HepG2 (cell line): ENCODE results near the gene TEF. TPM values are rescaled to one million over a fixed set of nuclear protein-coding genes. Genes with fewer than 3 reads are reported as not detected.

ENCODE experiments used
- DPF2 ChIP-seq: sonication (generic); formaldehyde crosslinking; IDR thresholded peaks from 2 replicates; pipeline ENCODE4 v1.4.0; 2020; ENCODE audit warnings: mild to moderate bottlenecking, low read depth, missing genetic modification reagents, borderline replicate concordance
- FOSL1 ChIP-seq: sonication (generic); formaldehyde crosslinking; IDR thresholded peaks from 2 replicates; pipeline ENCODE4 v1.9.0; 2021; ENCODE audit warnings: missing genetic modification reagents, borderline replicate concordance
- HDAC6 ChIP-seq: fragments of 200-600 bp; sonication (generic); IDR thresholded peaks from 2 replicates; pipeline ENCODE4 v1.7.0; 2017; ENCODE audit warnings: mild to moderate bottlenecking, antibody characterized with exemption, low read length, low read depth
- IKZF5 ChIP-seq: IDR thresholded peaks from 2 replicates; pipeline ENCODE4 v1.6.1; 2018; ENCODE audit warnings: missing genetic modification reagents, mild to moderate bottlenecking, missing compliant biosample characterization
- KDM2A ChIP-seq: sonication (generic); formaldehyde crosslinking; IDR thresholded peaks from 2 replicates; pipeline ENCODE4 v1.4.0; 2020; ENCODE audit warnings: low read depth, missing genetic modification reagents, borderline replicate concordance
- KMT2B ChIP-seq: IDR thresholded peaks from 2 replicates; pipeline ENCODE4 v1.6.1; 2016; ENCODE audit warnings: missing genetic modification reagents, missing compliant biosample characterization
- MATR3 ChIP-seq: sonication (generic); formaldehyde crosslinking; IDR thresholded peaks from 2 replicates; pipeline ENCODE4 v1.4.0; 2020; ENCODE audit warnings: missing genetic modification reagents
- NCOA5 ChIP-seq: sonication (generic); formaldehyde crosslinking; IDR thresholded peaks from 2 replicates; pipeline ENCODE4 v1.4.0; 2020; ENCODE audit warnings: missing genetic modification reagents
- NPAS2 ChIP-seq: sonication (generic); formaldehyde crosslinking; IDR thresholded peaks from 2 replicates; pipeline ENCODE4 v1.8.0; 2022; ENCODE audit warnings: mild to moderate bottlenecking, missing genetic modification reagents, borderline replicate concordance
- NR2F1 ChIP-seq, 2 experiments: fragments of 450-650 bp in 1 of 2; formaldehyde crosslinking in 1 of 2; IDR thresholded peaks; 2 replicates each; pipeline versions ENCODE4 v1.5.0 to v1.6.1; 2016 to 2020; ENCODE audit warnings: mild to moderate bottlenecking in 1 of 2, missing compliant biosample characterization in 1 of 2, missing genetic modification reagents in 1 of 2, moderate library complexity in 1 of 2
- PATZ1 ChIP-seq: sonication (generic); formaldehyde crosslinking; IDR thresholded peaks from 2 replicates; pipeline ENCODE4 v1.4.0; 2020; ENCODE audit warnings: missing genetic modification reagents
- PRDM4 ChIP-seq: sonication (generic); formaldehyde crosslinking; IDR thresholded peaks from 2 replicates; pipeline ENCODE4 v1.9.0; 2021; ENCODE audit warnings: missing genetic modification reagents, borderline replicate concordance
- RXRA ChIP-seq: sonication (generic); formaldehyde crosslinking; IDR thresholded peaks from 2 replicates; pipeline ENCODE4 v1.5.1; 2020; ENCODE audit warnings: missing genetic modification reagents
- SALL1 ChIP-seq: sonication (generic); formaldehyde crosslinking; IDR thresholded peaks from 2 replicates; pipeline ENCODE4 v1.8.0; 2022; ENCODE audit warnings: mild to moderate bottlenecking, missing genetic modification reagents
- SIN3A ChIP-seq: IDR thresholded peaks from 2 replicates; pipeline ENCODE4 v1.6.1; 2011; ENCODE audit warnings: low read depth, mild to moderate bottlenecking, control low read depth, low read length, borderline replicate concordance
- SMAD3 ChIP-seq: sonication (generic); formaldehyde crosslinking; IDR thresholded peaks from 2 replicates; pipeline ENCODE4 v1.4.0; 2020; ENCODE audit warnings: missing genetic modification reagents
- SNAPC5 ChIP-seq: sonication (generic); formaldehyde crosslinking; IDR thresholded peaks from 2 replicates; pipeline ENCODE4 v1.8.1; 2023; ENCODE audit warnings: mild to moderate bottlenecking, missing genetic modification reagents, borderline replicate concordance
- TFE3 ChIP-seq: IDR thresholded peaks from 2 replicates; pipeline ENCODE4 v1.6.1; 2016
- ZFX ChIP-seq: sonication (generic); formaldehyde crosslinking; IDR thresholded peaks from 2 replicates; pipeline ENCODE4 v1.4.0; 2020; ENCODE audit warnings: mild to moderate bottlenecking, low read depth, missing genetic modification reagents, moderate library complexity
- ZMAT3 ChIP-seq: sonication (generic); formaldehyde crosslinking; conservative IDR thresholded peaks from 2 replicates; pipeline ENCODE4 v1.7.0; 2021; ENCODE audit warnings: missing genetic modification reagents
- ZNF160 ChIP-seq: sonication (generic); formaldehyde crosslinking; IDR thresholded peaks from 2 replicates; pipeline ENCODE4 v1.8.0; 2022; ENCODE audit warnings: mild to moderate bottlenecking, inconsistent platforms, missing genetic modification reagents
- ZNF207 ChIP-seq: fragments of 450-650 bp; IDR thresholded peaks from 2 replicates; pipeline ENCODE4 v1.6.1; 2016; ENCODE audit warnings: antibody characterized with exemption, borderline replicate concordance
- ZNF33B ChIP-seq: sonication (generic); formaldehyde crosslinking; IDR thresholded peaks from 2 replicates; pipeline ENCODE4 v1.5.1; 2020; ENCODE audit warnings: mild to moderate bottlenecking, missing genetic modification reagents
- ZNF496 ChIP-seq: sonication (generic); formaldehyde crosslinking; IDR thresholded peaks from 2 replicates; pipeline ENCODE4 v1.8.1; 2023; ENCODE audit warnings: mild to moderate bottlenecking, moderate library complexity, missing genetic modification reagents; ENCODE audit not compliant: insufficient replicate concordance
- polyA plus RNA-seq, 8 experiments: library from polyadenylated mRNA; depleted of rRNA in 3 of 8; stranded (reverse) in 7 of 8; unstranded in 1 of 8; fragments of >200 nt; fragmentation: Illumina TruSeq in 4 of 8; extraction: Trizol in 4 of 8; gene quantifications; 2 replicates each; pipeline versions ENCODE4 v1.2.1 to v1.2.3, GENCODE V29; 2011 to 2016; ENCODE audit warnings: low read depth in 4 of 8, missing spikeins in 1 of 8, mixed read lengths in 1 of 8; ENCODE audit not compliant: insufficient read depth in 1 of 8
- total RNA-seq, 5 experiments: library from RNA; depleted of rRNA; stranded (reverse); fragments of >200 nt; fragmentation: Illumina TruSeq; extraction: Trizol; gene quantifications; 2 replicates each; pipeline ENCODE4 v1.2.3, GENCODE V29; 2016; ENCODE audit warnings: low read depth in 1 of 5

TEF gene
- total and polyA plus RNA-seq, 2 of the 13 experiments (the other 11 are each of a cell fraction or from before 2014, with no cell fraction given): 7.6 to 11.2 TPM

- TF ChIP-seq SMAD3 (CRISPR knock-in tag) (0 out of 2 replicates have a peak, but pooled peaks have one; percentile 45), ZNF496 (CRISPR knock-in tag) (no peak), PRDM4 (CRISPR knock-in tag) (no peak), MATR3 (CRISPR knock-in tag) (no peak), NR2F1 (CRISPR knock-in tag; IDR thresholded peaks at IDR 0.05) (peak; percentile 53 to 54; a peak in 1 of 4 replicates), SALL1 (CRISPR knock-in tag) (peak; percentile 67), ZNF207 (no peak), SIN3A (no peak), NPAS2 (CRISPR knock-in tag) (no peak), SNAPC5 (CRISPR knock-in tag) (no peak), KMT2B (0 out of 2 replicates have a peak, but pooled peaks have one; percentile 3), KDM2A (peak; percentile 85), HDAC6 (no peak), DPF2 (CRISPR knock-in tag) (peak; percentile 0; the same call in 1 of the 2 replicates), TFE3 (CRISPR knock-in tag) (peak; percentile 56; the same call in 1 of the 2 replicates), ZFX (peak; percentile 33; the same call in 1 of the 2 replicates), NCOA5 (no peak), ZMAT3 (CRISPR knock-in tag) (0 out of 2 replicates have a peak, but pooled peaks have one; percentile 36), IKZF5 (CRISPR knock-in tag) (peak; percentile 49; the same call in 1 of the 2 replicates), ZNF33B (CRISPR knock-in tag) (no peak), ZNF160 (CRISPR knock-in tag) (no peak), PATZ1 (CRISPR knock-in tag) (peak; percentile 90), FOSL1 (CRISPR knock-in tag) (no peak), RXRA (CRISPR knock-in tag) (peak; percentile 79)
Observed at GRCh38 chr22:41360126-41360525, 21.6 kb upstream of the TEF start (continued).
